GM12878 (cell line): ENCODE data around the gene THOC1. TPM values are rescaled to one million over a fixed set of nuclear protein-coding genes. Genes with fewer than 3 reads are reported as not detected.

ENCODE experiments used
- ATAC-seq: fragments of 200-7000 bp; cut with Tn5 transposase; 3 replicates; pipeline ENCODE4 v1.9.1; 2020; ENCODE audit warnings: mild to moderate bottlenecking, moderate library complexity
- BruUV-seq: library from RNA; stranded (reverse); fragments of 400-500 nt; replicated peaks from 2 replicates; lab custom pipeline; 2021; lab: Mats Ljungman, UMichigan
- CTCF ChIA-PET: fragments of 300-600 bp; sonication (Branson Sonifier 250); formaldehyde crosslinking; extraction: SDS; loops from one replicate; lab custom pipeline; 2021; ENCODE audit warnings: inconsistent platforms; lab: Yijun Ruan, JAX
- POLR2A ChIA-PET: fragments of 350-600 bp; formaldehyde crosslinking; extraction: SDS; loops from one replicate; lab custom pipeline; 2021; ENCODE audit warnings: inconsistent platforms; lab: Charles Lee
- RAD21 ChIA-PET: fragments of 300-600 bp; sonication (Branson Sonifier 250); formaldehyde crosslinking; loops from one replicate; lab custom pipeline; 2023; ENCODE audit warnings: antibody characterized with exemption; ENCODE audit not compliant: unreplicated experiment; lab: Charles Lee
- SMC1A ChIA-PET: fragments of 300-600 bp; sonication (Branson Sonifier 250); formaldehyde crosslinking; loops from one replicate; lab custom pipeline; 2023; ENCODE audit not compliant: unreplicated experiment, uncharacterized antibody; lab: Charles Lee
- DNase-seq: peaks from one replicate; pipeline ENCODE4 v3.0.0-alpha.2; 2011; ENCODE audit warnings: low read depth, low spot score
- FAIRE-seq: peaks from 3 replicates; lab custom pipeline; 2011; peaks lifted over from hg19 to GRCh38; lab: Jason Lieb, UNC
- H2AFZ ChIP-seq: 2 replicates; pipeline ENCODE4 v1.6.0; 2011; ENCODE audit warnings: low read depth, low read length, control low read depth; ENCODE audit not compliant: control insufficient read depth
- H3K27ac ChIP-seq: 2 replicates; pipeline ENCODE4 v1.5.1; 2011; ENCODE audit warnings: control low read depth; ENCODE audit not compliant: control insufficient read depth, insufficient read depth
- H3K27me3 ChIP-seq, 2 experiments: replicated peaks in 1 of 2; 2 replicates each; pipeline versions ENCODE4 v1.6.0 to v1.6.1; 2011; ENCODE audit warnings: low read length in 1 of 2; ENCODE audit not compliant: control insufficient read depth in 2 of 2, insufficient read depth in 2 of 2
- H3K36me3 ChIP-seq, 2 experiments: 2 replicates each; pipeline ENCODE4 v1.5.1; 2011; ENCODE audit warnings: low read length in 1 of 2; ENCODE audit not compliant: control insufficient read depth in 2 of 2, insufficient read depth in 2 of 2
- H3K4me1 ChIP-seq: 2 replicates; pipeline ENCODE4 v1.6.1; 2011; ENCODE audit warnings: mild to moderate bottlenecking, low read length, moderate library complexity, mixed read lengths; ENCODE audit not compliant: control insufficient read depth, insufficient read depth
- H3K4me2 ChIP-seq: 2 replicates; pipeline ENCODE4 v1.6.0; 2011; ENCODE audit warnings: control low read depth; ENCODE audit not compliant: control insufficient read depth, insufficient read depth
- H3K4me3 ChIP-seq: fragments of 200-600 bp; sonication (generic); 2 replicates; pipeline ENCODE4 v1.5.1; 2016
- H3K79me2 ChIP-seq: 2 replicates; pipeline ENCODE4 v1.6.0; 2011; ENCODE audit warnings: low read length; ENCODE audit not compliant: control insufficient read depth, insufficient read depth
- H3K9ac ChIP-seq: 2 replicates; pipeline ENCODE4 v1.8.0; 2011; ENCODE audit warnings: low read length, control low read depth, mixed read lengths; ENCODE audit not compliant: control insufficient read depth, insufficient read depth
- H3K9me3 ChIP-seq: replicated peaks from 3 replicates; pipeline ENCODE4 v1.5.1; 2011; ENCODE audit warnings: mild to moderate bottlenecking, low read length; ENCODE audit not compliant: control insufficient read depth, insufficient read depth
- H4K20me1 ChIP-seq: 2 replicates; pipeline ENCODE4 v1.6.0; 2011; ENCODE audit not compliant: control insufficient read depth, insufficient read depth
- ASH2L ChIP-seq: fragments of 300-600, 200-600 bp; sonication (generic); IDR thresholded peaks from 2 replicates; pipeline ENCODE4 v1.6.1; 2017; ENCODE audit warnings: low read depth, mild to moderate bottlenecking, borderline replicate concordance
- BRCA1 ChIP-seq: IDR thresholded peaks from 2 replicates; pipeline ENCODE4 v1.6.1; 2011; ENCODE audit warnings: low read depth, low read length, improper control_type of control experiment
- CBFB ChIP-seq: IDR thresholded peaks from 2 replicates; pipeline ENCODE4 v1.6.1; 2016; ENCODE audit warnings: antibody characterized with exemption, low read depth
- FOXK2 ChIP-seq: fragments of 450-650 bp; IDR thresholded peaks from 2 replicates; pipeline ENCODE4 v1.6.1; 2017; ENCODE audit warnings: mild to moderate bottlenecking, moderate library complexity
- NKRF ChIP-seq: fragments of 450-650 bp; conservative IDR thresholded peaks from 2 replicates; pipeline ENCODE4 v1.6.1; 2017; ENCODE audit warnings: mild to moderate bottlenecking, moderate library complexity
- SP1 ChIP-seq: IDR thresholded peaks from one replicate; pipeline ENCODE4 v1.6.1; 2011; ENCODE audit warnings: low read depth, low read length
- ZNF384 ChIP-seq: IDR thresholded peaks from 2 replicates; pipeline ENCODE4 v1.6.1; 2012; ENCODE audit warnings: low read depth, mild to moderate bottlenecking, low read length, improper control_type of control experiment, borderline replicate concordance
- ZSCAN29 ChIP-seq: fragments of 450-650 bp; IDR thresholded peaks from 2 replicates; pipeline ENCODE4 v1.6.1; 2017; ENCODE audit warnings: mild to moderate bottlenecking, moderate library complexity
- WGBS: methylation state at CpG from one replicate; pipeline ENCODE4 v1.1.6; 2016; ENCODE audit warnings: low lambda C conversion rate; ENCODE audit not compliant: insufficient replicate concordance, insufficient coverage; ENCODE audit errors: missing lambda C conversion rate; 5-methylcytosine and 5-hydroxymethylcytosine counted together
- in situ Hi-C: fragments of 300-500 bp; cut with MboI; formaldehyde crosslinking; loops from 9 replicates; pipeline ENCODE4 v1.14.3; 2018; ENCODE audit warnings: mixed read lengths
- intact Hi-C: fragments of 100-400 bp; cut with micrococcal nuclease; formaldehyde crosslinking; loops from one replicate; pipeline ENCODE4 v1.14.2; 2022; ENCODE audit not compliant: unreplicated experiment
- polyA plus RNA-seq, 11 experiments: library from polyadenylated mRNA; depleted of rRNA in 4 of 11; unstranded in 6 of 11; stranded (reverse) in 5 of 11; fragments of >200 nt; fragmentation: Nextera tagmentation in 4 of 11; fragmentation: Illumina TruSeq in 1 of 11; extraction: Ambion mirVana in 4 of 11; extraction: Trizol in 1 of 11; gene quantifications; 1 replicate in 1 of 11; 2 replicates in 10 of 11; pipeline versions ENCODE4 v1.2.1 to v1.2.3, GENCODE V29; 2011 to 2016; ENCODE audit warnings: inconsistent platforms in 2 of 11, missing spikeins in 2 of 11, low read depth in 1 of 11
- total RNA-seq, 4 experiments: library from RNA; depleted of rRNA in 3 of 4; stranded (reverse); fragments of >200 nt in 3 of 4; fragmentation: Illumina TruSeq in 1 of 4; extraction: Trizol in 1 of 4; gene quantifications; 2 replicates each; pipeline versions ENCODE4 v1.2.1 to v1.2.3, GENCODE V29; 2013 to 2021

Gene THOC1
- total and polyA plus RNA-seq, 10 of the 15 experiments (the other 5 are each of a cell fraction or from before 2014, with no cell fraction given) = 32.8 to 99.8 (median 49.0) TPM

DNA sequence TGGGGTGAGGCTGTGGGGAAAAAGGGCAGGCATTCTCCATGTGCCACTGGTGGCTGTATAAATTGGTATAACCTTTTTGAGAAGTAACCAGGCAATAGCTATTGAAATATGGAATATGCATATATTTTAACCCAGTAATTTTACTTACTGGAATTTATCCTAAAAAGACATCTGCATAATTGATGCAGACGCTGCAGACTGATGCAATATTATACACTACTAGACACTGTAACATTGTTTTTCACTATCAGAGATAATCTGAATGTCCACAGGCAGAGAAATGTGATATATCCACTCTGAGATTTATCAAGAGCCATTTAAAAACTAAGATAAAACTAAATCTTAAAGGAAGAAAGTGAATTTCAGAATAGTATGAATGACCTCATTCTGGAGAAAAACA, 14.7 kb downstream of the THOC1 start (continued):
- no peak for TF ChIP-seq NKRF
- TF ChIP-seq BRCA1 = no peak

DNA sequence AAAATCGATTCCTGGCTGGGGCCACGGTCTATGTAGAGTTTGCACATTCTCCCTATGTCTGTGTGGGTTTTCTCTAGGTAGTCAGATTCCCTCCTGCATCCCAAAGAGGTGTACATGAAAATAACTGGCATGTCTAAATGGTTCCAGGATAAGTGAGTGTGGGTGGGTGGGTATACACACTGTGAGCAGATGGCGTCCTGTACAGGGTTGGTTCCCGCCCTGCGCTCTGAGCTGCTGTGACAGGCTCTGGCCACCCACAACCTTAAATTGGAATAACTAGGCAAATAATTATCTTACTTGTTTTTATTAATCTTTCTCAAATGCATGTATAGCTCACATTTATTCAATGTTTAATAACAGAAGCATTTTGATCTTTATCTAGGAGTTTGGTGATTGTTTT, 16.3 kb downstream of the THOC1 start:
- Histone ChIP-seq H2AFZ (no peak overlapping the region), H3K9me3 (no peaks in the 10 kb centered on the region), H3K27ac (no peak overlapping the region), H3K4me3 (no peak overlapping the region), H3K79me2 (no peaks in the 10 kb centered on the region), H3K36me3 (peaks cover 6 to 25% of the 10 kb centered on the region in 2 experiments), H4K20me1 (no peaks in the 10 kb centered on the region), H3K4me2 (no peak overlapping the region), H3K9ac (no peak overlapping the region), H3K4me1 (no peaks in the 10 kb centered on the region), H3K27me3 (no peaks in the 10 kb centered on the region)
- ChIA-PET POLR2A (no interaction called here), SMC1A (interaction anchor here (1.2 kb wide), 1 partner anchor 17 kb away, joined by 4 read pairs; the partner anchor contains the start of gene THOC1), RAD21 (no interaction called here), CTCF (interaction anchor here (1.3 to 1.5 kb wide), 2 partner anchors 15 to 364 kb away, joined by 3 to 4 read pairs; no protein-coding TSS in a partner anchor)
- DNase-seq (no peak), FAIRE-seq (no peak), ATAC-seq (no peak)
- in situ Hi-C loops = no loop called here
- 98% methylated on average over 5 of the region's 5 CpGs for WGBS
- no TSS peak for BruUV-seq
- intact Hi-C loops = no loop called here
- no peak for TF ChIP-seq FOXK2
- no peak for TF ChIP-seq ZNF384
- TF ChIP-seq NKRF = no peak
- TF ChIP-seq CBFB = no peak
- no peak for TF ChIP-seq SP1
- no peak for TF ChIP-seq ZSCAN29
- TF ChIP-seq ASH2L = no peak
